ENCODE measurements around the gene PHACTR1.

The PHACTR1 gene

DNA sequence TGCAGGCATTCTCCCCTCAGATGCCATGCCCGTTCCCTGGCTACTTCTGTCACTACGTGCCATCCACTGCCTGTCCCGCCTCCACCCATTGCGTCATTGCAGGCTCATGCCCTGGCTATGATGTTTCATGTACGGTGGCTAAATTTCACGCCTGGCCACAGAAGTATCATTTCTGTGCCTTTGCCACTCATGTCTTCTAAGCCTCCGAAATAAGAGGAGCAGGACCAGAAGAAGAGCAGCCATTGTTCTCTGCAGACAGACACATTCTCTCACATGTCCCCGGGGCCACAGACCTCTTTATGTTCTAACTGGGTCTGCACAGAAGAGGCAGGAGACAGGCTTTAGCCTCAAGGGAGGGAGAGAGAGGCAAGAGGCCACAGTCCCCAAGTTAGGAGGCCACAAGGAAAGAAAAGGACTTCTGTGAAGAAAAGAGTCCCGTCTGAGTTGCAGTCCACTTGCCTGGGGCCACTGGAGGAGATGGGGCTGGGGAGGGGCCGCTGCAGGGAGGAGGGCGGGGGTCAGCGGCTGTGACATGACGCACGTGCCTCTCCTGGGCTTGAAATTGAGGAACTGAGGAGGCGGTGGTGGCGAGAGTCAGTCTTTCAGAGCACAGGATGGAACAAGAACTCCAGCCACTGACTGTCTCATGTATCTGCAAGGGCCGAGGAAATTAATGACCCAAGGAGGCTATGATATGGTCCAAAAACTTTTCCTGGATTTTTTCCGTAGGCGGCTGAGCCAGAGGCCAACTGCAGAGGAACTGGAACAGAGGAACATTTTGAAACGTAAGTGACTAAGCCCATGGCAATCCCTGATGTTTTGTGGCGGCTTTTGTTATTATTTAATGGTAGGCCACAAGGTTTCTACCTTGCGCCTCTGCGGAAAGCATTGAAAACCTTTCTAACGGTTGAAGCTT lies 555.8 kb downstream of the PHACTR1 start:
- no peak for DNase-seq (ENCODE audit: low read depth, low spot score)
- no peak overlapping the region for H3K4me3 ChIP-seq (ENCODE audit: low read length)
- H3K27me3 ChIP-seq (ENCODE audit: control insufficient read depth, insufficient read depth, low read length) = no peaks in the 10 kb centered on the region
- no peaks in the 10 kb centered on the region for H3K36me3 ChIP-seq (ENCODE audit: control insufficient read depth, insufficient read depth, low read length)
- no peak overlapping the region for H3K27ac ChIP-seq (ENCODE audit: low read length)
- H3K4me1 ChIP-seq (ENCODE audit: control insufficient read depth, insufficient read depth, low read length) = 0 out of 2 replicates have a peak, but pooled peaks cover 1% of the 10 kb centered on the region
- no CpG with 5 or more reads among the region's 24 CpGs for WGBS (ENCODE audit: insufficient coverage, insufficient read length)
- no peaks in the 10 kb centered on the region for H3K9me3 ChIP-seq (ENCODE audit: control insufficient read depth, insufficient read depth, low read length)

GRCh38 chr6:13273202-13273930 lies 556.8 kb downstream of the PHACTR1 start:
- WGBS (ENCODE audit: insufficient coverage, insufficient read length) = no CpG with 5 or more reads among the region's 10 CpGs
- Histone ChIP-seq H3K4me3 (ENCODE audit: low read length) (no peak overlapping the region), H3K27me3 (ENCODE audit: control insufficient read depth, insufficient read depth, low read length) (no peaks in the 10 kb centered on the region), H3K27ac (ENCODE audit: low read length) (no peak overlapping the region), H3K36me3 (ENCODE audit: control insufficient read depth, insufficient read depth, low read length) (no peaks in the 10 kb centered on the region), H3K4me1 (ENCODE audit: control insufficient read depth, insufficient read depth, low read length) (0 out of 2 replicates have a peak, but pooled peaks cover 1% of the 10 kb centered on the region), H3K9me3 (ENCODE audit: control insufficient read depth, insufficient read depth, low read length) (no peaks in the 10 kb centered on the region)
- DNase-seq (ENCODE audit: low read depth, low spot score) = no peak

- no peak for DNase-seq (ENCODE audit: low read depth, low spot score)
- H3K9me3 ChIP-seq (ENCODE audit: control insufficient read depth, insufficient read depth, low read length) = no peaks in the 10 kb centered on the region
- H3K4me1 ChIP-seq (ENCODE audit: control insufficient read depth, insufficient read depth, low read length) = 0 out of 2 replicates have a peak, but pooled peaks cover 1% of the 10 kb centered on the region
- no peaks in the 10 kb centered on the region for H3K36me3 ChIP-seq (ENCODE audit: control insufficient read depth, insufficient read depth, low read length)
- H3K27ac ChIP-seq (ENCODE audit: low read length) = no peak overlapping the region
- H3K4me3 ChIP-seq (ENCODE audit: low read length) = no peak overlapping the region
- WGBS (ENCODE audit: insufficient coverage, insufficient read length) = no CpG with 5 or more reads among the region's 21 CpGs
- no peaks in the 10 kb centered on the region for H3K27me3 ChIP-seq (ENCODE audit: control insufficient read depth, insufficient read depth, low read length)
Observed at GRCh38 chr6:13273931-13274706, 557.6 kb downstream of the PHACTR1 start.

DNA sequence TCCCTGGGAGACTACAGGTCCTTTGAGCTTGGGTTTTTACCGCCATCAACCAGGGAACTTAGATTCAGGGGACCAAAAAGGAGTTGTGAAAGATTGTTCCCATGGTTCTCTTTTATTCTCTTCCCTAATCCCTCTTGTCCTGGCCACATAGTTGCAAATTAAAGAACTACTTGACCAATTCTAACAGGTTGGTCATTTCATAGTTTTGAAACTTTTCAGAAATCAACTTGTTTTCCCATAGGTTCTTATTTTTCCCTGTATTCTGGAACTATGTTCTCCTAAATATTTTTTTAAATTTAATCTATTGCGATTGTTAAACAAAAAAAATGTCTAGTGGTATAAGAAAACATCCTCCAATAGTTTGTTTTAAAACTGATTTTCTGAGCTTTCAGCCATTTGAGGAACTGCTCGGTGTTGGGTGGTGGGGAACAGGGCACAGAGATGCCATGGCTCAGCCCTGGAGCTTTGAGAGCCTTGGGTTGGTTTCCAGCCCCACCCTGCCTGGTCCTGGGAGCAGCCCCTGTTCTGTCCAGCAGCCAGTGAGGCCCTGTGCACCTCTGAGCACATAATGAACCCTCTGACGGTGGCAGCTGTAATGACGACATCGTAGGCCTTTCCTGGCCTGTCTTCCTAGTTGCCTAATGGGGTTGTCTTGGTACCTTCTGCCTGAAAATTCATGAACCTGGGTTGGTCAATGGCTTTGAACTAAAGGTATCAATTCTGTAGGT lies 558.3 kb downstream of the PHACTR1 start:
- H3K4me3 ChIP-seq (ENCODE audit: low read length) = no peak overlapping the region
- no peaks in the 10 kb centered on the region for H3K27me3 ChIP-seq (ENCODE audit: control insufficient read depth, insufficient read depth, low read length)
- H3K27ac ChIP-seq (ENCODE audit: low read length) = no peak overlapping the region
- DNase-seq (ENCODE audit: low read depth, low spot score) = no peak
- no peaks in the 10 kb centered on the region for H3K36me3 ChIP-seq (ENCODE audit: control insufficient read depth, insufficient read depth, low read length)
- no peaks in the 10 kb centered on the region for H3K9me3 ChIP-seq (ENCODE audit: control insufficient read depth, insufficient read depth, low read length)
- 0 out of 2 replicates have a peak, but pooled peaks cover 1% of the 10 kb centered on the region for H3K4me1 ChIP-seq (ENCODE audit: control insufficient read depth, insufficient read depth, low read length)
- no CpG with 5 or more reads among the region's 6 CpGs for WGBS (ENCODE audit: insufficient coverage, insufficient read length)

- H3K36me3 ChIP-seq (ENCODE audit: control insufficient read depth, insufficient read depth, low read length) = no peaks in the 10 kb centered on the region
- H3K27me3 ChIP-seq (ENCODE audit: control insufficient read depth, insufficient read depth, low read length) = no peaks in the 10 kb centered on the region
- H3K4me3 ChIP-seq (ENCODE audit: low read length) = no peak overlapping the region
- no peak overlapping the region for H3K27ac ChIP-seq (ENCODE audit: low read length)
- 0 out of 2 replicates have a peak, but pooled peaks cover 1% of the 10 kb centered on the region for H3K4me1 ChIP-seq (ENCODE audit: control insufficient read depth, insufficient read depth, low read length)
- no peaks in the 10 kb centered on the region for H3K9me3 ChIP-seq (ENCODE audit: control insufficient read depth, insufficient read depth, low read length)
- no CpG with 5 or more reads among the region's 8 CpGs for WGBS (ENCODE audit: insufficient coverage, insufficient read length)
- no peak for DNase-seq (ENCODE audit: low read depth, low spot score)
Observed at GRCh38 chr6:13275435-13275989, 558.9 kb downstream of the PHACTR1 start.

GRCh38 chr6:13277231-13277630 lies 560.7 kb downstream of the PHACTR1 start:
- DNase-seq (ENCODE audit: low read depth, low spot score) = no peak
- no peak overlapping the region for H3K4me3 ChIP-seq (ENCODE audit: low read length)
- H3K9me3 ChIP-seq (ENCODE audit: control insufficient read depth, insufficient read depth, low read length) = no peaks in the 10 kb centered on the region
- no peaks in the 10 kb centered on the region for H3K27me3 ChIP-seq (ENCODE audit: control insufficient read depth, insufficient read depth, low read length)
- H3K36me3 ChIP-seq (ENCODE audit: control insufficient read depth, insufficient read depth, low read length) = no peaks in the 10 kb centered on the region
- H3K4me1 ChIP-seq (ENCODE audit: control insufficient read depth, insufficient read depth, low read length) = no peaks in the 10 kb centered on the region
- no CpG with 5 or more reads among the region's 2 CpGs for WGBS (ENCODE audit: insufficient coverage, insufficient read length)
- H3K27ac ChIP-seq (ENCODE audit: low read length) = no peak overlapping the region

DNA sequence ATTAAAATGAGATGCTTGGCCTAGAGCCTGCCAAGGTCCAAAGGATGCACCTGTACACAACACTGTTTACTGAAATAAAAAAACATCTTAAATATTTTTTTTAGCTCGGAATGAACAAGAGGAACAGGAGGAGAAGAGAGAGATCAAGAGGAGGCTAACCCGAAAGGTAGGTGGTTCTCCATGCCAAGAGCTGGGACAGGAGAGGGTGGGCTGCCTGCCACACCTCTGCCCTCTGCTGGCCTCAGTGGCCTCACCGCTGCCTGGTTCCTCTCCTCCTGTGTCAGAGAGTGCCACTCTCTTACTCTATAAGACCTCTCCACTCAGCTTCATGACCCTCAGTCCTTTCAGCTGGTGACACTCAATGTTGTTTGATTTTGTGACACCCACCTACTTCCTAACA lies 561.6 kb downstream of the PHACTR1 start:
- Histone ChIP-seq H3K4me3 (ENCODE audit: low read length) (no peak overlapping the region), H3K27me3 (ENCODE audit: control insufficient read depth, insufficient read depth, low read length) (no peaks in the 10 kb centered on the region), H3K9me3 (ENCODE audit: control insufficient read depth, insufficient read depth, low read length) (no peaks in the 10 kb centered on the region), H3K27ac (ENCODE audit: low read length) (no peak overlapping the region), H3K36me3 (ENCODE audit: control insufficient read depth, insufficient read depth, low read length) (no peaks in the 10 kb centered on the region), H3K4me1 (ENCODE audit: control insufficient read depth, insufficient read depth, low read length) (peaks cover under 1% of the 10 kb centered on the region; the same call in 1 of the 2 replicates)
- no CpG with 5 or more reads among the region's 3 CpGs for WGBS (ENCODE audit: insufficient coverage, insufficient read length)
- DNase-seq (ENCODE audit: low read depth, low spot score) = peak; percentile 20

DNA sequence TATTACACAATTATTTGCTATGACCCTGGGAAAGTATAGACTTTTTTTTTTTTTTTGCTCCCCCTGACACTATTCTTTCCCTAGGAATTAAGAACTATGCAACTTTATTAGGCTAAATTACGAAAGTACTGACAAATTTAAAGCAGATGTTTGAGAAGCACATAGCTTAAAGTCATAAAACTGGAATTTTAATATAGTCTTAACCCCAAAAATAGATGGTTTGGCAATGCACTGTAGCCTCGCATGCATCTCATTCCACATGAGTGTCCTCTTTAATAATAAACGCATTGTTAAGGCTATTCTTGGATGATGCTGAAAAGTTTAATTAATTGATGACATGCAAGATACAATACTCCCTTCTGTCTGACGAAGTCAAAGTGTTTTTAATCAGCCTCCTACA lies 562.4 kb downstream of the PHACTR1 start:
- Histone ChIP-seq H3K27ac (ENCODE audit: low read length) (no peak overlapping the region), H3K4me1 (ENCODE audit: control insufficient read depth, insufficient read depth, low read length) (peaks cover 2% of the 10 kb centered on the region; the same call in 1 of the 2 replicates), H3K36me3 (ENCODE audit: control insufficient read depth, insufficient read depth, low read length) (no peaks in the 10 kb centered on the region), H3K4me3 (ENCODE audit: low read length) (no peak overlapping the region), H3K9me3 (ENCODE audit: control insufficient read depth, insufficient read depth, low read length) (no peaks in the 10 kb centered on the region), H3K27me3 (ENCODE audit: control insufficient read depth, insufficient read depth, low read length) (no peaks in the 10 kb centered on the region)
- WGBS (ENCODE audit: insufficient coverage, insufficient read length) = no CpG with 5 or more reads among the region's 4 CpGs
- DNase-seq (ENCODE audit: low read depth, low spot score) = no peak

GRCh38 chr6:13280254-13280653 lies 563.7 kb downstream of the PHACTR1 start:
- no peak overlapping the region for H3K27ac ChIP-seq (ENCODE audit: low read length)
- no peaks in the 10 kb centered on the region for H3K9me3 ChIP-seq (ENCODE audit: control insufficient read depth, insufficient read depth, low read length)
- DNase-seq (ENCODE audit: low read depth, low spot score) = no peak
- no peaks in the 10 kb centered on the region for H3K27me3 ChIP-seq (ENCODE audit: control insufficient read depth, insufficient read depth, low read length)
- no peaks in the 10 kb centered on the region for H3K36me3 ChIP-seq (ENCODE audit: control insufficient read depth, insufficient read depth, low read length)
- peaks cover 2% of the 10 kb centered on the region; the same call in 1 of the 2 replicates for H3K4me1 ChIP-seq (ENCODE audit: control insufficient read depth, insufficient read depth, low read length)
- WGBS (ENCODE audit: insufficient coverage, insufficient read length) = no CpG with 5 or more reads among the region's 4 CpGs
- H3K4me3 ChIP-seq (ENCODE audit: low read length) = no peak overlapping the region
